ENCODE data around the gene KRT7. TPM values are rescaled to one million over a fixed set of nuclear protein-coding genes. Genes with fewer than 3 reads are reported as not detected.

KRT7 gene
- total and polyA plus RNA-seq, 9 of the 15 experiments (the other 6 are each of a cell fraction or from before 2014, with no cell fraction given) = 1.4 TPM; not detected in 8

DNA sequence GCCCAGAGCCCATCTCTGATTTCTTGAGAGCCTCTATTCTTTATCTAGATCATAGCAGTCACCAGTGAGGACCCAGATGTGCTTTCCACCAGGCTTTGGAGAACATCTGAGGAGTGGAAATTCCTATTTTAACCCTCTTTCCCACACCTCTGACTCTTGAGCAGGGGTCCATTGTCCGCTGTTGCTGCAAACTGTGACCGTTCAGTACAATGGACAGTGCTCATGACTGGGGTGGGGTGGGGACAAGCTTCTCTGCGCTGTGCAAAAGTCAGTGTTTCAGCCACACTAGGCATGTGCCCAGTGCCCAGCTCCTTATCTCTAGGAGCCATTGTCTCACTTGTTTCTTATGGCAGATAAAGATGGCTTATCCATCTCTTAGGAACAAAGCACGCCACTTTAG lies 16.9 kb upstream of the KRT7 start:
- Histone ChIP-seq H3K4me2 (ENCODE audit: insufficient read depth, low read length) (no peak overlapping the region), H3K4me3 (no peak overlapping the region), H4K20me1 (replicated peaks; ENCODE audit: control insufficient read depth, insufficient read depth, low read length) (peaks cover 8% of the 10 kb centered on the region), H3K4me1 (replicated peaks in 1 of 2; ENCODE audit: control insufficient read depth in 2 of 2, insufficient read depth in 2 of 2, low read length in 2 of 2) (no peaks in the 10 kb centered on the region; a peak in 1 of 5 replicates), H3K79me2 (ENCODE audit: control insufficient read depth, insufficient read depth, low read length) (no peaks in the 10 kb centered on the region), H3K9me3 (replicated peaks; ENCODE audit: control insufficient read depth, insufficient read depth, low read depth, low read length) (no peaks in the 10 kb centered on the region), H3K27ac (ENCODE audit: extremely low read depth, low read depth, low read length) (no peak overlapping the region), H3K9me1 (ENCODE audit: control insufficient read depth, insufficient read depth, low read length) (no peaks in the 10 kb centered on the region), H3K9ac (ENCODE audit: insufficient read depth in 1 of 2, low read depth in 2 of 2, low read length in 2 of 2) (no peak overlapping the region), H3K36me3 (ENCODE audit: control insufficient read depth, insufficient read depth, low read length) (no peaks in the 10 kb centered on the region), H2AFZ (ENCODE audit: low read depth, low read length) (no peak overlapping the region), H3K27me3 (ENCODE audit: control insufficient read depth in 2 of 2, insufficient read depth in 2 of 2, low read length in 2 of 2) (peaks cover 3 to 19% of the 10 kb centered on the region in 2 experiments; a peak in 3 of 5 replicates)
- DNase-seq (ENCODE audit: extremely low read depth in 1 of 4, low spot score in 3 of 4) = no peak
- in situ Hi-C loops (cut with MboI) (loop anchor here (5.0 kb wide), 1 partner anchor 101 kb away; no protein-coding TSS in a partner anchor), intact Hi-C loops (cut with micrococcal nuclease) (no loop called here)
- no peak for FAIRE-seq
- WGBS (ENCODE audit: insufficient coverage, low coverage, missing lambda C conversion rate) = 0% methylated on average over 4 of the region's 4 CpGs
- CTCF ChIA-PET (ENCODE audit: low intra/inter-chr PET ratio) = no interaction called here
- ATAC-seq = no peak
- POLR2A ChIA-PET = interaction anchor here (0.6 to 0.8 kb wide), 3 partner anchors 9 to 45 kb away, joined by 3 to 4 read pairs (median 4); no protein-coding TSS in a partner anchor
- no TSS peak for BruUV-seq (replicated peaks)
- TF ChIP-seq MIER1 (IDR thresholded peaks at IDR 0.05; ENCODE audit: low read depth) (peak; percentile 63; the same call in 1 of the 2 replicates), LARP7 (IDR thresholded peaks at IDR 0.05) (no peak), TBL1XR1 (IDR thresholded peaks at IDR 0.05; ENCODE audit: low read length in 2 of 2) (no peak), SAFB2 (IDR thresholded peaks at IDR 0.05; ENCODE audit: borderline replicate concordance, low read depth, low read length, severe bottlenecking) (no peak), RAD21 (CRISPR knock-in tag; conservative IDR thresholded peaks at IDR 0.05 in 1 of 2, IDR thresholded peaks at IDR 0.05 in 1 of 2) (no peak)
- TF ChIP-seq, protein P1, sequence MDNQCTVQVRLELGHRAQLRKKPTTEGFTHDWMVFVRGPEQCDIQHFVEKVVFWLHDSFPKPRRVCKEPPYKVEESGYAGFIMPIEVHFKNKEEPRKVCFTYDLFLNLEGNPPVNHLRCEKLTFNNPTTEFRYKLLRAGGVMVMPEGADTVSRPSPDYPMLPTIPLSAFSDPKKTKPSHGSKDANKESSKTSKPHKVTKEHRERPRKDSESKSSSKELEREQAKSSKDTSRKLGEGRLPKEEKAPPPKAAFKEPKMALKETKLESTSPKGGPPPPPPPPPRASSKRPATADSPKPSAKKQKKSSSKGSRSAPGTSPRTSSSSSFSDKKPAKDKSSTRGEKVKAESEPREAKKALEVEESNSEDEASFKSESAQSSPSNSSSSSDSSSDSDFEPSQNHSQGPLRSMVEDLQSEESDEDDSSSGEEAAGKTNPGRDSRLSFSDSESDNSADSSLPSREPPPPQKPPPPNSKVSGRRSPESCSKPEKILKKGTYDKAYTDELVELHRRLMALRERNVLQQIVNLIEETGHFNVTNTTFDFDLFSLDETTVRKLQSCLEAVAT (IDR thresholded peaks at IDR 0.05) = no peak
- TF ChIP-seq, protein P2, sequence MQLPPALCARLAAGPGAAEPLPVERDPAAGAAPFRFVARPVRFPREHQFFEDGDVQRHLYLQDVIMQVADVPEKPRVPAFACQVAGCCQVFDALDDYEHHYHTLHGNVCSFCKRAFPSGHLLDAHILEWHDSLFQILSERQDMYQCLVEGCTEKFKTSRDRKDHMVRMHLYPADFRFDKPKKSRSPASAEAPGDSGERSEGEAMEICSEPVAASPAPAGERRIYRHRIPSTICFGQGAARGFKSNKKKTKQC (CRISPR knock-in tag; IDR thresholded peaks at IDR 0.05) = no peak
- TF ChIP-seq, protein P3, sequence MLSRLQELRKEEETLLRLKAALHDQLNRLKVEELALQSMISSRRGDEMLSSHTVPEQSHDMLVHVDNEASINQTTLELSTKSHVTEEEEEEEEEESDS (CRISPR knock-in tag; IDR thresholded peaks at IDR 0.05) = no peak
- TF ChIP-seq, protein P4, sequence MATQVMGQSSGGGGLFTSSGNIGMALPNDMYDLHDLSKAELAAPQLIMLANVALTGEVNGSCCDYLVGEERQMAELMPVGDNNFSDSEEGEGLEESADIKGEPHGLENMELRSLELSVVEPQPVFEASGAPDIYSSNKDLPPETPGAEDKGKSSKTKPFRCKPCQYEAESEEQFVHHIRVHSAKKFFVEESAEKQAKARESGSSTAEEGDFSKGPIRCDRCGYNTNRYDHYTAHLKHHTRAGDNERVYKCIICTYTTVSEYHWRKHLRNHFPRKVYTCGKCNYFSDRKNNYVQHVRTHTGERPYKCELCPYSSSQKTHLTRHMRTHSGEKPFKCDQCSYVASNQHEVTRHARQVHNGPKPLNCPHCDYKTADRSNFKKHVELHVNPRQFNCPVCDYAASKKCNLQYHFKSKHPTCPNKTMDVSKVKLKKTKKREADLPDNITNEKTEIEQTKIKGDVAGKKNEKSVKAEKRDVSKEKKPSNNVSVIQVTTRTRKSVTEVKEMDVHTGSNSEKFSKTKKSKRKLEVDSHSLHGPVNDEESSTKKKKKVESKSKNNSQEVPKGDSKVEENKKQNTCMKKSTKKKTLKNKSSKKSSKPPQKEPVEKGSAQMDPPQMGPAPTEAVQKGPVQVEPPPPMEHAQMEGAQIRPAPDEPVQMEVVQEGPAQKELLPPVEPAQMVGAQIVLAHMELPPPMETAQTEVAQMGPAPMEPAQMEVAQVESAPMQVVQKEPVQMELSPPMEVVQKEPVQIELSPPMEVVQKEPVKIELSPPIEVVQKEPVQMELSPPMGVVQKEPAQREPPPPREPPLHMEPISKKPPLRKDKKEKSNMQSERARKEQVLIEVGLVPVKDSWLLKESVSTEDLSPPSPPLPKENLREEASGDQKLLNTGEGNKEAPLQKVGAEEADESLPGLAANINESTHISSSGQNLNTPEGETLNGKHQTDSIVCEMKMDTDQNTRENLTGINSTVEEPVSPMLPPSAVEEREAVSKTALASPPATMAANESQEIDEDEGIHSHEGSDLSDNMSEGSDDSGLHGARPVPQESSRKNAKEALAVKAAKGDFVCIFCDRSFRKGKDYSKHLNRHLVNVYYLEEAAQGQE (IDR thresholded peaks at IDR 0.05; ENCODE audit: borderline replicate concordance) = peak; percentile 84
- TF ChIP-seq, protein P4 (CRISPR knock-in tag; IDR thresholded peaks at IDR 0.05; ENCODE audit: low read depth) = 0 out of 2 replicates have a peak, but pooled peaks have one; percentile 58
- TF ChIP-seq, protein P5, sequence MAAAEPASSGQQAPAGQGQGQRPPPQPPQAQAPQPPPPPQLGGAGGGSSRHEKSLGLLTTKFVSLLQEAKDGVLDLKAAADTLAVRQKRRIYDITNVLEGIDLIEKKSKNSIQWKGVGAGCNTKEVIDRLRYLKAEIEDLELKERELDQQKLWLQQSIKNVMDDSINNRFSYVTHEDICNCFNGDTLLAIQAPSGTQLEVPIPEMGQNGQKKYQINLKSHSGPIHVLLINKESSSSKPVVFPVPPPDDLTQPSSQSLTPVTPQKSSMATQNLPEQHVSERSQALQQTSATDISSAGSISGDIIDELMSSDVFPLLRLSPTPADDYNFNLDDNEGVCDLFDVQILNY (CRISPR knock-in tag; IDR thresholded peaks at IDR 0.05) = no peak

Data from K562 (cell line).